Measurements from ENCODE around the gene FBXO4. TPM values are rescaled to one million over a fixed set of nuclear protein-coding genes. Genes with fewer than 3 reads are reported as not detected.

Gene FBXO4
- total RNA-seq, 1 experiment from 2014 or later, result 30.4 TPM

DNA sequence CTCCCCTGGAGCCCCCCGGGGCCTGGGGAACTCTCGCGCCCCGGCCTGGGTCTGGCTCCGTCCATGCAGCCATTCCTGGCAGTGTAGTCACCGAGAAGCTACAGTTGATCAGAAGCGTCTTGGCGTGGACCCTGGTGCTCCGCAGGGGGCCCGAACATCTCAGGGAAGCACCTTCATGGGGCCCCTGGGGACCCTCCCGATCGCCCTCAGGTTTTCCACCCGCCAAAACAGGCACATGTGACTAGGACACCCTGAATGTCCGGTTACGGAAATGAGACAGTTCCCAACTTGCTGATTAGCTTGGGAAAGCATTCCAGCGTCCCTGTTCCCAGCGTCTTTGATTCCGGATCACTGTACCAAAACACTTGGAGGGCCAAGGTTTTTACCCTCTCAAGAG is 472 bp downstream of the FBXO4 start:
- Histone ChIP-seq H3K36me3 (ENCODE audit: low read depth) (no peaks in the 10 kb centered on the region), H3K27ac (peak overlapping the region; percentile 18), H3K79me2 (ENCODE audit: low read depth) (no peaks in the 10 kb centered on the region), H3K4me2 (peak overlapping the region; percentile 84), H3K4me3 (peak overlapping the region; percentile 86), H3K9me3 (ENCODE audit: insufficient read depth, low read depth) (no peaks in the 10 kb centered on the region), H3K27me3 (ENCODE audit: insufficient read depth, low read depth) (no peaks in the 10 kb centered on the region), H3K9me2 (ENCODE audit: insufficient read depth) (no peaks in the 10 kb centered on the region), H3K4me1 (replicated peaks; ENCODE audit: insufficient read depth) (peaks cover 23% of the 10 kb centered on the region), H2AFZ (peak overlapping the region; percentile 98), H3F3A (ENCODE audit: insufficient read depth, low read depth) (peaks cover 9% of the 10 kb centered on the region; the same call in 1 of the 2 replicates), H4K20me1 (ENCODE audit: insufficient read depth) (no peaks in the 10 kb centered on the region; the same call in 1 of the 2 replicates)
- ChIA-PET CTCF (interaction anchor here (0.7 to 1.7 kb wide), 3 partner anchors 22 to 964 kb away, joined by 3 to 5 read pairs (median 4); partner anchors contain the start of gene RIMOC1), POLR2A (ENCODE audit: unreplicated experiment) (interaction anchor here (0.5 to 1.0 kb wide), 6 partner anchors 12 to 1387 kb away, joined by 3 to 10 read pairs (median 4); partner anchors contain the start of gene RIMOC1)
- BruUV-seq (replicated peaks), result TSS peak; percentile 56
- TF ChIP-seq, protein P1, sequence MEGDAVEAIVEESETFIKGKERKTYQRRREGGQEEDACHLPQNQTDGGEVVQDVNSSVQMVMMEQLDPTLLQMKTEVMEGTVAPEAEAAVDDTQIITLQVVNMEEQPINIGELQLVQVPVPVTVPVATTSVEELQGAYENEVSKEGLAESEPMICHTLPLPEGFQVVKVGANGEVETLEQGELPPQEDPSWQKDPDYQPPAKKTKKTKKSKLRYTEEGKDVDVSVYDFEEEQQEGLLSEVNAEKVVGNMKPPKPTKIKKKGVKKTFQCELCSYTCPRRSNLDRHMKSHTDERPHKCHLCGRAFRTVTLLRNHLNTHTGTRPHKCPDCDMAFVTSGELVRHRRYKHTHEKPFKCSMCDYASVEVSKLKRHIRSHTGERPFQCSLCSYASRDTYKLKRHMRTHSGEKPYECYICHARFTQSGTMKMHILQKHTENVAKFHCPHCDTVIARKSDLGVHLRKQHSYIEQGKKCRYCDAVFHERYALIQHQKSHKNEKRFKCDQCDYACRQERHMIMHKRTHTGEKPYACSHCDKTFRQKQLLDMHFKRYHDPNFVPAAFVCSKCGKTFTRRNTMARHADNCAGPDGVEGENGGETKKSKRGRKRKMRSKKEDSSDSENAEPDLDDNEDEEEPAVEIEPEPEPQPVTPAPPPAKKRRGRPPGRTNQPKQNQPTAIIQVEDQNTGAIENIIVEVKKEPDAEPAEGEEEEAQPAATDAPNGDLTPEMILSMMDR (conservative IDR thresholded peaks at IDR 0.05), result no peak
- no peak for TF ChIP-seq EZH2 (IDR thresholded peaks at IDR 0.05; ENCODE audit: low read depth)
- no peak for DNase-seq
- intact Hi-C loops (cut with micrococcal nuclease; ENCODE audit: unreplicated experiment), result loop anchor here (1.0 to 10.0 kb wide), 4 partner anchors 21 to 1119 kb away; partner anchors contain the start of genes ANXA2R, OXCT1 and RIMOC1

DNA sequence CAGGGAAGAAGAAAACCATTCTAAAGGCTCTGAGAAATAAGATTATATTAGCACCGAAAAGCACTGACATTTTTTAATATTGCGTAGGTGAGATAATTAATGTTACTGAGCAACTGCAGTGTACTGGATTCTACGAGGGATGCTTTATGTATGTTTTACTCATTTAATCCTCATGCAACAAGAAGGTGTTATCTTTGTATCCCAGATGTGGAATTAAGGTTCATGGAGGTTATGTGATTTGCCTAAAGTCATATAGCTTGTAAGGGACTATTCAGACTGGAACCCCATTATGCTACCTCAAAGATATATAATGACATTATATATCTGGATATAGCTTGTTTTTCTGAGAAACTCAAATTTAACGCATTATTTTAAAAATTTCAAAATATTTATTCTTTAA is 2.5 kb downstream of the FBXO4 start:
- ChIA-PET CTCF (no interaction called here), POLR2A (ENCODE audit: unreplicated experiment) (interaction anchor here (0.6 kb wide), 2 partner anchors 513 to 985 kb away, joined by 3 to 8 read pairs; no protein-coding TSS in a partner anchor)
- no peak for TF ChIP-seq EZH2 (IDR thresholded peaks at IDR 0.05; ENCODE audit: low read depth)
- TF ChIP-seq, protein P1 (conservative IDR thresholded peaks at IDR 0.05), result no peak
- Histone ChIP-seq H4K20me1 (ENCODE audit: insufficient read depth) (no peaks in the 10 kb centered on the region; the same call in 1 of the 2 replicates), H3K27ac (no peak overlapping the region), H2AFZ (no peak overlapping the region), H3K27me3 (ENCODE audit: insufficient read depth, low read depth) (no peaks in the 10 kb centered on the region), H3F3A (ENCODE audit: insufficient read depth, low read depth) (0 out of 2 replicates have a peak, but pooled peaks cover 9% of the 10 kb centered on the region), H3K4me3 (no peak overlapping the region), H3K4me2 (no peak overlapping the region), H3K9me2 (ENCODE audit: insufficient read depth) (no peaks in the 10 kb centered on the region; the same call in 1 of the 2 replicates), H3K36me3 (ENCODE audit: low read depth) (no peaks in the 10 kb centered on the region), H3K4me1 (replicated peaks; ENCODE audit: insufficient read depth) (peaks cover 14% of the 10 kb centered on the region; the same call in 1 of the 2 replicates), H3K9me3 (ENCODE audit: insufficient read depth, low read depth) (no peaks in the 10 kb centered on the region; the same call in 1 of the 2 replicates), H3K79me2 (ENCODE audit: low read depth) (no peaks in the 10 kb centered on the region)
- intact Hi-C loops (cut with micrococcal nuclease; ENCODE audit: unreplicated experiment), result loop anchor here (5.0 to 10.0 kb wide), 2 partner anchors 960 to 1117 kb away; partner anchors contain the start of gene ANXA2R
- DNase-seq, result no peak
- no TSS peak for BruUV-seq (replicated peaks)

DNA sequence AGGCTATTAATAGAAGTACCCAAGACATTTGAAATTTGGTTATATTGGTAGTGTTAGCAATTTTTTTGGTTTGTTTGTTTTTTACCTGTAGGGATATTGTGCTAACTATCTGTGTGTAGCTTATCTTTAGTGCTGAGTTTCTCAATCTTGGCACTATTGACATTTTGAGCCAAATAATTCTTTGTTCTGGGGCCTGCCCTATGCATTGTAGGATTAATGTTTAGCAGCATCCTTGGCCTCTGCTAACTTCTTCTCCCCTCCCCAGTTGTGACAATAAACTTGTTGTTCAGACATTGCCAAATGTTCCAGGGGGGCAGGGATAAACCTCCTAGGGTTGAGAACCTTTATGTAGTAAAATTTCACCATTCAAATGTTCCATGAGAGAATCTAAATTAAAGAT is 4.0 kb downstream of the FBXO4 start:
- H3F3A ChIP-seq (ENCODE audit: insufficient read depth, low read depth), result 0 out of 2 replicates have a peak, but pooled peaks cover 9% of the 10 kb centered on the region
- ChIA-PET POLR2A (ENCODE audit: unreplicated experiment) (interaction anchor here (0.7 kb wide), 1 partner anchor 135 kb away, joined by 5 read pairs; no protein-coding TSS in a partner anchor), CTCF (no interaction called here)
- H2AFZ ChIP-seq, result no peak overlapping the region
- DNase-seq, result no peak
- no peaks in the 10 kb centered on the region for H3K36me3 ChIP-seq (ENCODE audit: low read depth)
- H3K4me3 ChIP-seq, result no peak overlapping the region
- H3K27ac ChIP-seq, result no peak overlapping the region
- H3K27me3 ChIP-seq (ENCODE audit: insufficient read depth, low read depth), result no peaks in the 10 kb centered on the region
- intact Hi-C loops (cut with micrococcal nuclease; ENCODE audit: unreplicated experiment), result loop anchor here (5.0 to 10.0 kb wide), 2 partner anchors 958 to 1116 kb away; partner anchors contain the start of gene ANXA2R
- TF ChIP-seq EZH2 (IDR thresholded peaks at IDR 0.05; ENCODE audit: low read depth), result no peak
- TF ChIP-seq, protein P1 (conservative IDR thresholded peaks at IDR 0.05), result no peak
- no peaks in the 10 kb centered on the region for H3K79me2 ChIP-seq (ENCODE audit: low read depth)
- H4K20me1 ChIP-seq (ENCODE audit: insufficient read depth), result no peaks in the 10 kb centered on the region; the same call in 1 of the 2 replicates
- H3K4me1 ChIP-seq (replicated peaks; ENCODE audit: insufficient read depth), result peaks cover 14% of the 10 kb centered on the region; the same call in 1 of the 2 replicates
- no peak overlapping the region for H3K4me2 ChIP-seq
- no TSS peak for BruUV-seq (replicated peaks)
- no peaks in the 10 kb centered on the region; the same call in 1 of the 2 replicates for H3K9me3 ChIP-seq (ENCODE audit: insufficient read depth, low read depth)
- H3K9me2 ChIP-seq (ENCODE audit: insufficient read depth), result no peaks in the 10 kb centered on the region; the same call in 1 of the 2 replicates
